BLaER1 (cell line): Measurements from ENCODE around the gene SLC22A3.
"Not testable (repeated sequence)": the region's sequence is repeated elsewhere in the genome, so short reads cannot be mapped to it uniquely, and the experiment has no call there.

Experiments used
- H3K27ac ChIP-seq: shearing (Covaris generic); formaldehyde crosslinking; 2 replicates; pipeline ENCODE4 v1.8.1; 2022
- H3K27me3 ChIP-seq: shearing (Covaris generic); formaldehyde crosslinking; 2 replicates; pipeline ENCODE4 v1.8.1; 2022
- H3K36me3 ChIP-seq: shearing (Covaris generic); formaldehyde crosslinking; 2 replicates; pipeline ENCODE4 v1.8.1; 2022
- H3K4me1 ChIP-seq: shearing (Covaris generic); formaldehyde crosslinking; 2 replicates; pipeline ENCODE4 v1.8.1; 2022
- H3K4me2 ChIP-seq: shearing (Covaris generic); formaldehyde crosslinking; 2 replicates; pipeline ENCODE4 v1.8.1; 2022
- H3K4me3 ChIP-seq: shearing (Covaris generic); formaldehyde crosslinking; 2 replicates; pipeline ENCODE4 v1.8.1; 2022
- H3K9ac ChIP-seq: shearing (Covaris generic); formaldehyde crosslinking; 2 replicates; pipeline ENCODE4 v1.8.1; 2022
- H3K9me3 ChIP-seq: shearing (Covaris generic); formaldehyde crosslinking; 2 replicates; pipeline ENCODE4 v1.8.1; 2022
- H4K20me1 ChIP-seq: shearing (Covaris generic); formaldehyde crosslinking; 2 replicates; pipeline ENCODE4 v1.8.1; 2022
- Cebpa-rat ChIP-seq: shearing (Covaris generic); IDR thresholded peaks from 2 replicates; pipeline ENCODE4 v1.8.1; 2022

SLC22A3 gene

DNA sequence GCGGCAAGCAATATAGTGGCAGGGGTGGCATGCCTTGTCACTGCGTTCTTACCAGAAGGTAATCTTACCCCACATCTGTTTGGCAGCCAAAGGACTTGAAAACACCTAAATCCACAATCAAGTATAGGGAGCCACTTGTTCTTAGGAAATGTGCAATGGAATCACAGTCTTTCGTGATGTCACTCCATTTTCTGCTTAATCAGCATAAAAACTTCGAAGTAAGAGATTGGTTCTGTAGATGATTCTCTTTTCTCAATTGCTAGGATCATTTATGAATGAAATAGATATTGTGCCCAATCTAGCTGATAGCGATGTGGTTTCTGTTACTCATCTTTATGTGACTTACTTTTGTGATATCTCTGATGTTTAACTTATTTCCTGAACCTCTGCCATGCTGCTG, 89.0 kb downstream of the SLC22A3 start:
- Histone ChIP-seq H3K4me3 (no peak overlapping the region), H3K9ac (no peak overlapping the region), H3K27me3 (no peaks in the 10 kb centered on the region), H3K4me1 (0 out of 2 replicates have a peak, but pooled peaks cover 4% of the 10 kb centered on the region), H3K27ac (no peak overlapping the region), H3K9me3 (no peaks in the 10 kb centered on the region), H3K4me2 (no peak overlapping the region), H4K20me1 (no peaks in the 10 kb centered on the region), H3K36me3 (no peaks in the 10 kb centered on the region)
- no peak for TF ChIP-seq Cebpa-rat

DNA sequence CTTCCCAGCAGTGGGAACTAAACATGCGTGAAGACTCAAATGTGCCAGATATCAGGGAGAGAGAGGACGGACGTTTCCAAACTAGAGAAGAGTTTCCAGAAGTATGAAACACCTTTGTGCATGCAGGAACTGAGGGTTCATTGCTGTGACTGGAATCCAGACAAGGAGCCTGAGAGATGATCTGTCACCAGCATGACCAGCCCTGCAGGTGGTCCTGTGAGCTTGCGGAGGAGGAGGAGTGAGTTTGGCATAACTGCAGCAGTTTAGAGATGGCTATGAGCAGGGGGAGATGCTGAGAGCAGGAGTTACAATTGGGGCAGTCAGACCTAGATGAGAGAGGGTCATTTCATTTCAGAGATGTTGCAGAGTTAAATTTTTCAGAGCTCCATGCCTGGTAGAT, 89.6 kb downstream of the SLC22A3 start:
- Histone ChIP-seq H3K27me3 (no peaks in the 10 kb centered on the region), H3K27ac (no peak overlapping the region), H3K36me3 (no peaks in the 10 kb centered on the region), H3K4me1 (0 out of 2 replicates have a peak, but pooled peaks cover 4% of the 10 kb centered on the region), H3K4me2 (no peak overlapping the region), H3K4me3 (no peak overlapping the region), H3K9me3 (no peaks in the 10 kb centered on the region), H3K9ac (no peak overlapping the region), H4K20me1 (no peaks in the 10 kb centered on the region)
- TF ChIP-seq Cebpa-rat = no peak

DNA sequence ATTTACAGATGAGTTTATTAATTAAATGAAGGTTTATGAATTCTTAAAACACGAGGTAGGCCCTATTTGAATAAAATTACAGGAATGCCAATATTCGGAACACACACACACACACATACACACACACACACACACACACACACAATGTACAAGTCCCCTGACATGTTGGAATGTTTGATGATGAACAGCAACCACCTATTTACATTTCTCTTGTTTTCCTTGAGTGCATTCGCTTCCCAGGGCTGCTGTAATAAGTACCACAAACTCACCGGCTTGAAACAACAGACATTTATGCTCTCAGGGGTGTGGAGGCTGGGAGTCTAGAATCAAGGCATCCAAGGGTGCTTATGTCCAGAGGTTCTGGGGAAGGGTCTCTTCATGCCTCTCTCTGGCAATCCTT, 90.3 kb downstream of the SLC22A3 start:
- no peak overlapping the region for H3K4me3 ChIP-seq
- no peak overlapping the region for H3K9ac ChIP-seq
- no peak overlapping the region for H3K4me2 ChIP-seq
- H4K20me1 ChIP-seq = no peaks in the 10 kb centered on the region
- no peaks in the 10 kb centered on the region for H3K9me3 ChIP-seq
- no peaks in the 10 kb centered on the region for H3K27me3 ChIP-seq
- 0 out of 2 replicates have a peak, but pooled peaks cover 4% of the 10 kb centered on the region for H3K4me1 ChIP-seq
- H3K27ac ChIP-seq = no peak overlapping the region
- TF ChIP-seq Cebpa-rat = no peak
- no peaks in the 10 kb centered on the region for H3K36me3 ChIP-seq

DNA sequence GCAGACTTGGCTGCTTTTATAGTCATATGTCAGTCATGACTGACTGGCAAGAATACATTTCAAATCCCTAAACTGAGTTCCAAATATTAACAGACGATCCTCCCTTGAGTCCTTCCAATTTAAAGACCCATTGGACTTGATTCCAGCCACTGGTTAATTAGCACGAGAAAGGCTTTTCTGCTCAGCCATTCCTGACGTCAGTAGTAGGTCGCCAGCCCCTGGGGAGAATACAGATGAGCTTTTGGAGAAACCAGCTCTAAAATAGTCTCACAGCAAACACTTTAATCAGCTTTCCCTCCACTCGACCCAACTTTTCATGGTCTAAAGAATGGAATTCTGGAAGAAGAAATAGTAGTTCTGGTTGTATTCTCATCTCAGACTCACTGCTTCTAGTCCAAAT, 91.6 kb downstream of the SLC22A3 start:
- Histone ChIP-seq H3K36me3 (no peaks in the 10 kb centered on the region), H3K9me3 (no peaks in the 10 kb centered on the region), H3K9ac (no peak overlapping the region), H3K4me1 (0 out of 2 replicates have a peak, but pooled peaks cover 4% of the 10 kb centered on the region), H3K4me2 (no peak overlapping the region), H3K27ac (no peak overlapping the region), H3K4me3 (no peak overlapping the region), H3K27me3 (no peaks in the 10 kb centered on the region), H4K20me1 (no peaks in the 10 kb centered on the region)
- TF ChIP-seq Cebpa-rat = no peak

DNA sequence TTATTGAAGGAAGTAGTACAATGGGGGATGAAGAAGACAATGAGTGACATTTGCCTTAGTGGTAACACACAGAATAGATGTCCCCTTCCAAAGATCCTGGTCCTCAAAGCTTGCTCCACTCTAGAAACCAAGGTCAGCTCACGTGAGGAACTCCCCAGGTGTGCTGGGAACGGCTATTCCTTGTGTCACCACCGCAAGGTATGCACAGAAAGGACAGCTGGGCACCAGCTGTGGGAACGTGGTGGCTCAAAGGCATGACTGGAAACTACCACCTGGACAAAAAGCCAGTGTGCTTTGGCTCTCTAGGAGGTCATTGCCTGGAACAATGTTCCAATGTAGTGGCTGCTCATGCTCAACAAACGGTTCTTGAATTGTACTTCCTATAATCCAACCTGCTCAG, 94.0 kb downstream of the SLC22A3 start:
- no peaks in the 10 kb centered on the region for H4K20me1 ChIP-seq
- H3K36me3 ChIP-seq = no peaks in the 10 kb centered on the region
- TF ChIP-seq Cebpa-rat = no peak
- H3K4me1 ChIP-seq = no peaks in the 10 kb centered on the region
- no peaks in the 10 kb centered on the region for H3K27me3 ChIP-seq
- no peak overlapping the region for H3K4me3 ChIP-seq
- H3K27ac ChIP-seq = no peak overlapping the region
- no peak overlapping the region for H3K9ac ChIP-seq
- H3K4me2 ChIP-seq = no peak overlapping the region
- no peaks in the 10 kb centered on the region for H3K9me3 ChIP-seq

DNA sequence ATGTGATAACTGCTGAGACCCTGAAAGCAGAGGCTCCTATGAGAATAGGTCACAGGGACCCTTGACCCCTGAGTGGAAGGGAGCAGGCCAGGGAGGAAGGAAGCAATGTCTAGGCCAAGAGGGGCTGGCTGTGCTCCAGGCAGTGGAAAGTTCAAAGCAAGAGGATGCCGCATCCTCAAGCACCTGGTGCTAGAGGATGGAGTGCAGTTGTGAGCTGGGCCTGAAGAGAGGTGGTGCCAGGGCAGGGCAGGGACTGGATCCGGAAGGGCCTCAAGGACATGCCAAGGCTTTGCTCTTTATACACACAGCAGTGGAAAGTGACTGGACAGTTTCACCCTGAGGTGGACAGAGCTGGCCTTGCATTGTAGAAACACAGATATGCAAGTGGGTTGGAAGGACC, 97.0 kb downstream of the SLC22A3 start:
- H3K4me1 ChIP-seq = no peaks in the 10 kb centered on the region
- no peak overlapping the region for H3K27ac ChIP-seq
- no peaks in the 10 kb centered on the region for H3K27me3 ChIP-seq
- H3K9ac ChIP-seq = no peak overlapping the region
- no peak overlapping the region for H3K4me2 ChIP-seq
- H3K9me3 ChIP-seq = peaks cover 5% of the 10 kb centered on the region; the same call in 1 of the 2 replicates
- H3K36me3 ChIP-seq = no peaks in the 10 kb centered on the region
- TF ChIP-seq Cebpa-rat = no peak
- no peak overlapping the region for H3K4me3 ChIP-seq
- no peaks in the 10 kb centered on the region for H4K20me1 ChIP-seq

DNA sequence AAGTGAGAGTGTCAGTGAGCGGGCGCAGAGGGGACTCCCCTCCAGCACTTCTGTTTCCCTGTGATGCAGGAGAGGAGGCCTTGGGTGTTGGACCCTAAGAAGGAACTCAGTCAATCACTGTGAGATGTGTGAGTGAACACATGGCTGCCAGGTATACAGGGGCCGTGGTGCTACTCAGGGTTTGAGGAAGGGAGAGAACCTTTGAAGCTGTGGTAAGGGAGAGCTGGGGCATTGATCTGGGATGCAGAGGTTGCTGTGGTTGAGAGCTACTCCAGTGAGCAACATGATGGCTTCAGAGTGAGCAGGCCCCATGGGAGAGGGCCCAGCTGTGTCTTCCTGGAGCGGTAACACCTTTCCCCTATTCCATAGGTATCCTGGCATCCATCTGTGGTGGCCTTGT, 99.2 kb downstream of the SLC22A3 start:
- Histone ChIP-seq H3K36me3 (no peaks in the 10 kb centered on the region), H3K4me3 (no peak overlapping the region), H3K9me3 (peaks cover 5% of the 10 kb centered on the region; the same call in 1 of the 2 replicates), H3K9ac (no peak overlapping the region), H3K4me1 (no peaks in the 10 kb centered on the region), H3K27ac (no peak overlapping the region), H4K20me1 (no peaks in the 10 kb centered on the region), H3K4me2 (no peak overlapping the region), H3K27me3 (no peaks in the 10 kb centered on the region)
- no peak for TF ChIP-seq Cebpa-rat

DNA sequence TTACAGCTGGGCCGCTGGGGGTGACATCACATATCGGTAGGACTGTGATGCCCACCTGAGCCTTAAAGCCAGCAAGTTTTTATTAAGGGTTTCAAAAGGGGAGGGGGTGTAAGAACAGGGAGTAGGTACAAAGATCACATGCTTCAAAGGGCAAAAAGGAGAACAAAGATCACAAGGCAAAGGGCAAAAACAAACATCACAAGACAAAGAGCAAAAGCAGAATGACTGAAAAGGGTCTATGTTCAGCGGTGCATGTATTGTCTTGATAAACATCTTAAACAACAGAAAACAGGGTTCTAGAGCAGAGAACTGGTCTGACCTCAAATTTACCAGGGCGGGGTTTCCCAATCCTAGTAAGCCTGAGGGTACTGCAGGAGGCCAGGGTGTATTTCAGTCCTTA, 101.6 kb downstream of the SLC22A3 start:
- H3K9ac ChIP-seq, H3K9me3 ChIP-seq, H3K27ac ChIP-seq, H3K36me3 ChIP-seq, H3K4me1 ChIP-seq, H3K4me3 ChIP-seq, H4K20me1 ChIP-seq, H3K4me2 ChIP-seq, H3K27me3 ChIP-seq: not testable (repeated sequence)

DNA sequence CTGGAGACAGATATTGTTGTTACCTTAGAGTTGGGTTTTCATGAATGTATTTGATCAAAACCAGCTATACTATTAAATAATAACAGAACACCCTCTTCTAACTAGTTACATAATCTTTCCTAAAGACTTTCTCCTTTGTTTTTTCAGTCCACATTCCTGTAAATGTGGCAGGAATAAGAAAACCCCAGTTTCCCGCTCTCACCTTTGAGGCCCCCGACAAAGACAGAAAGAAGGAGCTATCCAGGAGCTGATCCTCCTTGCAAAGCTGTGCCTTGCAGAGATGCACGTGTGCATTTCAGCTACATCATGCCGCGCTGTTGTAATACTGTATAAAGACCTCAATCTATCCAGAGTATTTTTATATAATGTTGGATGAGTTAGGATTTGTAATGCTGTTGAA, 102.7 kb downstream of the SLC22A3 start:
- H3K4me3 ChIP-seq = no peak overlapping the region
- no peak for TF ChIP-seq Cebpa-rat
- H3K36me3 ChIP-seq = no peaks in the 10 kb centered on the region
- peaks cover 5% of the 10 kb centered on the region; the same call in 1 of the 2 replicates for H3K9me3 ChIP-seq
- no peak overlapping the region for H3K4me2 ChIP-seq
- no peaks in the 10 kb centered on the region for H4K20me1 ChIP-seq
- no peaks in the 10 kb centered on the region for H3K27me3 ChIP-seq
- H3K9ac ChIP-seq = no peak overlapping the region
- no peaks in the 10 kb centered on the region for H3K4me1 ChIP-seq
- no peak overlapping the region for H3K27ac ChIP-seq

DNA sequence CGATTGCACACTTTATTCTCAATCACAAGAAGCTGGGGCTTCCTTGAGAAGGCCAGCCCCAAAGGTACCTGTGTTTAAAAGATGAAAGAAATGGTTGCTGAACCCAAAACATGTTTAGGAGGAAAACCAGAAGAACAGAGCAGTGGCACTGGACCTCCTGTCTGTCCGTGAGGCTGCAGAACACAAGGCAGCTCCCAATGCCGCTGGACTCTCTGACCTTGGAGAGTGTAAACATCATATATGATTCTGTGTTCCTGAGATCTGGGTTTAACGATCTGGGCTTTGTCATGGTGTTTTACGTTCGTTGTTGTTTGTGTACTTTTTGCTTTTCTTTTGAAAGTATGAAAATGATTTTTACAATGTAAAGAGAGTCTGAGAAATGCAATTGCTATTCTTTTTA, 106.1 kb downstream of the SLC22A3 start:
- H3K27me3 ChIP-seq = peaks cover 27% of the 10 kb centered on the region
- no peak for TF ChIP-seq Cebpa-rat
- peaks cover 23% of the 10 kb centered on the region; the same call in 1 of the 2 replicates for H4K20me1 ChIP-seq
- H3K4me1 ChIP-seq = no peaks in the 10 kb centered on the region
- no peak overlapping the region for H3K4me2 ChIP-seq
- no peak overlapping the region for H3K9ac ChIP-seq
- H3K27ac ChIP-seq = no peak overlapping the region
- peaks cover 5% of the 10 kb centered on the region; the same call in 1 of the 2 replicates for H3K9me3 ChIP-seq
- H3K36me3 ChIP-seq = no peaks in the 10 kb centered on the region
- H3K4me3 ChIP-seq = no peak overlapping the region

DNA sequence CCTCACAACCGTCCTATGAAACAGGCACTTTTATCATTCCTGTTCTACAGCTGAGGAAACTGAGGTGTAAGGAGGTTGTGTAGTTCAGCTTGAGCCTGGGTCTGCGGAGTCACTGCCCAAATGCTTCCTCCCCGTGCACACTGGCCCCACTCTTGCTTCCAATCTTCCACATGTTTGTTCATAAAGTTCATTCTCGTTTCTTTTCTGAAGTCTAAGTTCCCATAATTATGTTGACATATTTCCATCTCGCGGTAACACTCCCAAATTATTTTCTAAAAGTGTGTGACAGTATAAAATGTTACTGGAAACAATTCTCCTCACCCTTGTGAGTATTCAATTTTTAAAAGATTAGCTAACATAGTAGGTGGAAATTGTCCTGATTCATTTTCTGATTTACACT, 106.9 kb downstream of the SLC22A3 start:
- Histone ChIP-seq H3K9ac (no peak overlapping the region), H4K20me1 (peaks cover 30% of the 10 kb centered on the region; the same call in 1 of the 2 replicates), H3K36me3 (no peaks in the 10 kb centered on the region), H3K27ac (no peak overlapping the region), H3K4me3 (no peak overlapping the region), H3K9me3 (peaks cover under 1% of the 10 kb centered on the region; the same call in 1 of the 2 replicates), H3K4me2 (no peak overlapping the region), H3K27me3 (peaks cover 35% of the 10 kb centered on the region), H3K4me1 (no peaks in the 10 kb centered on the region)
- no peak for TF ChIP-seq Cebpa-rat
